Measurements from ENCODE around the gene USP40. TPM values are rescaled to one million over a fixed set of nuclear protein-coding genes. Genes with fewer than 3 reads are reported as not detected.

USP40 gene
- total and polyA plus RNA-seq, 10 of the 15 experiments (the other 5 are each of a cell fraction or from before 2014, with no cell fraction given): 3.4 to 20.8 (median 15.2) TPM

- no TSS peak for BruUV-seq (replicated peaks)
- H3K4me1 ChIP-seq (ENCODE audit: control insufficient read depth, insufficient read depth, low read length): peaks cover 7% of the 10 kb centered on the region
- no peaks in the 10 kb centered on the region for H3K27me3 ChIP-seq (replicated peaks in 1 of 2; ENCODE audit: control insufficient read depth in 2 of 2, insufficient read depth in 2 of 2, low read length in 1 of 2)
- DNase-seq (ENCODE audit: low read depth, low spot score): no peak
- H3K4me2 ChIP-seq (ENCODE audit: control insufficient read depth, insufficient read depth): no peak overlapping the region
- no peak overlapping the region for H3K9ac ChIP-seq (ENCODE audit: control insufficient read depth, insufficient read depth, low read length)
- no peak overlapping the region for H2AFZ ChIP-seq (ENCODE audit: control insufficient read depth, low read depth, low read length)
- RAD21 ChIA-PET (ENCODE audit: unreplicated experiment): no interaction called here
- H3K9me3 ChIP-seq (replicated peaks; ENCODE audit: control insufficient read depth, insufficient read depth, low read length): no peaks in the 10 kb centered on the region
- FAIRE-seq: no peak
- POLR2A ChIA-PET: no interaction called here
- H3K27ac ChIP-seq (ENCODE audit: control insufficient read depth, insufficient read depth): no peak overlapping the region
- intact Hi-C loops (cut with micrococcal nuclease; ENCODE audit: unreplicated experiment) (no loop called here), in situ Hi-C loops (cut with MboI) (no loop called here)
- peaks cover 0 to 7% of the 10 kb centered on the region in 2 experiments; a peak in 1 of 4 replicates for H3K36me3 ChIP-seq (ENCODE audit: control insufficient read depth in 2 of 2, insufficient read depth in 2 of 2, low read length in 1 of 2)
- SMC1A ChIA-PET (ENCODE audit: uncharacterized antibody, unreplicated experiment): interaction anchor here (1.5 to 1.9 kb wide), 3 partner anchors 11 to 32 kb away, joined by 3 to 6 read pairs (median 5); partner anchors contain the start of gene USP40
- TF ChIP-seq RB1 (IDR thresholded peaks at IDR 0.05; ENCODE audit: borderline replicate concordance) (no peak), YBX1 (IDR thresholded peaks at IDR 0.05) (no peak), BHLHE40 (IDR thresholded peaks at IDR 0.05; ENCODE audit: borderline replicate concordance in 1 of 2, low read depth in 2 of 2, low read length in 1 of 2) (no peak), CHD4 (IDR thresholded peaks at IDR 0.05) (no peak), SUPT20H (IDR thresholded peaks at IDR 0.05; ENCODE audit: borderline replicate concordance, control insufficient read depth, low read depth, low read length) (no peak), MTA3 (IDR thresholded peaks at IDR 0.05; ENCODE audit: borderline replicate concordance, low read length) (no peak), JUND (IDR thresholded peaks at IDR 0.05; ENCODE audit: low read depth, low read length) (no peak), PML (IDR thresholded peaks at IDR 0.05; ENCODE audit: low read length) (no peak), RUNX3 (IDR thresholded peaks at IDR 0.05; ENCODE audit: low read length) (no peak), FOXK2 (IDR thresholded peaks at IDR 0.05) (no peak), CHD1 (IDR thresholded peaks at IDR 0.05; ENCODE audit: low read depth, low read length) (no peak), SREBF2 (IDR thresholded peaks at IDR 0.05; ENCODE audit: low read length) (no peak), MYC (IDR thresholded peaks at IDR 0.05; ENCODE audit: insufficient read depth, insufficient read length, insufficient replicate concordance, low read length, severe bottlenecking) (no peak), TARDBP (IDR thresholded peaks at IDR 0.05; ENCODE audit: borderline replicate concordance) (no peak), ZNF622 (IDR thresholded peaks at IDR 0.05) (no peak)
- CTCF ChIA-PET: interaction anchor here (1.0 kb wide), 1 partner anchor 10 kb away, joined by 3 read pairs; no protein-coding TSS in a partner anchor
- H3K4me3 ChIP-seq: no peak overlapping the region
- no peaks in the 10 kb centered on the region for H3K79me2 ChIP-seq (ENCODE audit: control insufficient read depth, insufficient read depth, low read length)
- ATAC-seq: no peak
- H4K20me1 ChIP-seq (ENCODE audit: control insufficient read depth, insufficient read depth): no peaks in the 10 kb centered on the region
Observed at GRCh38 chr2:233553366-233553765, 13.2 kb downstream of the USP40 start.

All from GM12878 (cell line).